ENCODE measurements around the gene PRXL2A. TPM values are rescaled to one million over a fixed set of nuclear protein-coding genes. Genes with fewer than 3 reads are reported as not detected.

The PRXL2A gene
- polyA plus RNA-seq, 1 donor, result 99.8 TPM

- Histone ChIP-seq H3K9me3 (ENCODE audit: control insufficient read depth, low read depth, low read length) (no peaks in the 10 kb centered on the region), H3K4me1 (ENCODE audit: control insufficient read depth, insufficient read depth, low read length) (no peaks in the 10 kb centered on the region), H3K27me3 (ENCODE audit: control insufficient read depth, insufficient read depth, low read length) (no peaks in the 10 kb centered on the region), H3K36me3 (ENCODE audit: control insufficient read depth, insufficient read depth, low read length) (peaks cover 24% of the 10 kb centered on the region), H3K27ac (ENCODE audit: low read length) (no peak overlapping the region), H3K4me3 (ENCODE audit: low read length) (no peak overlapping the region)
- no peak for DNase-seq
- no CpG with 5 or more reads among the region's 17 CpGs for WGBS (ENCODE audit: insufficient coverage, low lambda C conversion rate)
Measured at GRCh38 chr10:80485946-80486764, 77.8 kb downstream of the PRXL2A start.

Other genes starting within 250 kb of the PRXL2A start
- gene ANXA11, start 203.0 kb upstream of the PRXL2A start, polyA plus RNA-seq, result 101 TPM
- 0.10 TPM for gene MAT1A, start 118.9 kb upstream of the PRXL2A start, polyA plus RNA-seq
- not detected for gene DYDC1, start 51.8 kb upstream of the PRXL2A start, polyA plus RNA-seq
- 0.42 TPM for gene DYDC2, start 51.8 kb upstream of the PRXL2A start, polyA plus RNA-seq
- gene TSPAN14, start 45.8 kb downstream of the PRXL2A start, polyA plus RNA-seq, result 64.7 TPM
- 0.01 TPM for gene SH2D4B, start 129.4 kb downstream of the PRXL2A start, polyA plus RNA-seq